GM10847 (cell line): ENCODE results near the gene FAM83C.

Experiments
- POLR2A ChIP-seq: IDR thresholded peaks from 2 replicates; pipeline ENCODE4 v1.6.1; 2011; ENCODE audit not compliant: insufficient read length; ENCODE audit errors: extremely low read depth

The FAM83C gene

DNA sequence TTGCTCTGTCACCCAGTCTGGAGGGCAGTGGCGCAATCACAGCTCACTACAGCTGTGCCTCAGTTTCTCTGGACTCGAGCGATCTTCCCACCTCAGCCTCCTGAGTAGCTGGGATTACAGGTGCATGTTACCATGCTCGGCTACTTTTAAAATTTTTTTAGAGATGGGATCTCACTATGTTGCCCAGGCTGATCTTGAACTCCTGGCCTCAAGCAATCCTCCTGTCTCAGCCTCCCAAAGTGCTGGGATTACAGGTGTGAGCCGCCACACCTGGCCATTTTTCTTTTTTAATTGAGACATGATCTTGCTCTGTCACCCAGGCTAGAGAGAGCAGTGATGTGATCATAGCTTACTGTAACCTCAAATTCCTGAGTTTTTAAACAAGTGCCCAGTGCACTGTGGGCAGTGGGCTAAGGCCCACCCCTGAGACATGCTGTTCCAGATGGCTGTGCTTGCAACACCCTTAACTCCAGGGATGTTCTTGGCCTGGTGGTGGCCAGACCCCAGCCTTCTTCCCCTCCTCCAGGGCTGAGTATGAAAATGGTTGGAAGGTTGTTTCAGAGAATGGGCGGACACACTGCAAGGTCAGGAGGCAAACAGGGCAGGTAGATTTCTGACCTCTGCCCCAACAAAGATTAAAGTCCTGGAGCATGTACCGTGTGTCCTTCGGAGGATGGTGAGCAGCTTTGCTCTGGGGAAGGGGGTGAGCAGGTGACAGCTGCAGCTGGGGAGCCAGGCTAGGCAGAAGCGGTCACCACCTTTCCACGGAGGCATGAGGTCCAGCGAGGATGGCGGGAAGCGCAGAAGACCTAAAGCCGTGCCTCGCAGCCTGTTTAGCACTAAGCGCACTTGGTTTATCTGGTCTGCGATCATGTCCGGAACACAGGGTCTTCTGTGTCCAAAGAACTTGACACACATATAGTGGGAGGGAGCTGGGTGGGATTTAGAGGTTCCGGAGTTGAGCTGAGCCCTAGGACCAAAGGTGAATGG lies 1.4 kb upstream of the FAM83C start:
- TF ChIP-seq POLR2A = no peak

DNA sequence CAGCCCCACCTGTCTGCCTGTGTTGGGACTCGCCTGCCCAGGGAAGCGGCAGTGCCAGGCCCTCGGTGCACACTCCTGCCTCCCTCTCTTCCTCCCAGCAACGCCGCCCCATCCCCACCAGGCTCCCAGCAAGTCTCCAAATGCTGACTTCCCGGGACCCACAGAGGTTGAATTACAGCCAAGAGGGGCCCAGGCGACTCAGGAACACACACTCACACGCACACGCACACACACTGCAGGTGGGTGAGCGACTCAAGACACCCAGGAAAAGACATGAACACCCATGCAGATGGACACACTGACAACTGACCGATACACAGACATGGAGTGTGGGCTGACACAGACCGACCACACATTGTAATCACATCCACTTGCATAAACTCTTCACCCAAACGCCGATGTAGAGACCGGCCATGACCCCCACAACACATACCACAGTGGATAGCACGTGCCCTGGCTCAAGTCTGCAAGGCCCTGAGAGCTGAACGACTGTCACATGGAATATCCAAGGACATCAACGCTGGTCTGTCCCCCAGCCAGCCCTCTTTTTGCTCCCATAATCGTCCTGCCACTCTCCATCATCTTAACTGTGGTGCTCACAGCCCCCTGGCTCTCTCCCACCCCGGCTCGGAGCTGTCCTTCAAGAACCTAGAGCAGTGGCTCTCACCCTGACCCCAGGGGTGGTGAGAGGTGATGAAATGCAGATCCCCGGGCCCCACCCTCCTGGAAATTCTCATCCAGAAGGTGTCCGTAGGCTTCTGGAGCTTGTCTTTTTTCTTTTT lies 470 bp upstream of the FAM83C start:
- no peak for TF ChIP-seq POLR2A

DNA sequence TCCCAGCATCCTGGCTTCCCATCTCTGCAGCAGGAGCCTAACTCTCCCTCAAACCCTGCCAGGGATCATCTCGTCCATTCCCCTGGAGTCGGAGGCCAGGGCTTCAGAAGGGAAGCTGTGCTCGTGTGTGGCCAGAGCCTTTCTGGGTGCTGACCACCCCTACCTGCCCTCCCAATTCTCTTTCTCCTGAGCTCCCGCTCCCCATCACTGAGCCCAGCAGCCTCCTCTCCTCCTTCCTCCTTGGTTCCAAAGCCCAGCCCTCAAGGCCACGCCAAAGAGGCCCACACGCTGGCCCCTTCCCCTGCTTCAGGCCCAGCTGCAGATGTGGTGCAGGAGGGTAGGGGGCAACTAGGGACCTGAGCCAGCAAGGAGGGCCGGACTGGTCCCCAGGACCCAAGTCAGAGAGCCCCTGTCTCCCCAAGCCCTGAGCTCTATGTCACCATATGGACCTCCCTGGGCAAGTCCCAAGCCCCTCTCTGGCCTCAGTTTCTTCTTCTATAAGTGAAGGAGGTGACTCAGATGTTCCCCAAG lies 1.3 kb downstream of the FAM83C start:
- TF ChIP-seq POLR2A = no peak

DNA sequence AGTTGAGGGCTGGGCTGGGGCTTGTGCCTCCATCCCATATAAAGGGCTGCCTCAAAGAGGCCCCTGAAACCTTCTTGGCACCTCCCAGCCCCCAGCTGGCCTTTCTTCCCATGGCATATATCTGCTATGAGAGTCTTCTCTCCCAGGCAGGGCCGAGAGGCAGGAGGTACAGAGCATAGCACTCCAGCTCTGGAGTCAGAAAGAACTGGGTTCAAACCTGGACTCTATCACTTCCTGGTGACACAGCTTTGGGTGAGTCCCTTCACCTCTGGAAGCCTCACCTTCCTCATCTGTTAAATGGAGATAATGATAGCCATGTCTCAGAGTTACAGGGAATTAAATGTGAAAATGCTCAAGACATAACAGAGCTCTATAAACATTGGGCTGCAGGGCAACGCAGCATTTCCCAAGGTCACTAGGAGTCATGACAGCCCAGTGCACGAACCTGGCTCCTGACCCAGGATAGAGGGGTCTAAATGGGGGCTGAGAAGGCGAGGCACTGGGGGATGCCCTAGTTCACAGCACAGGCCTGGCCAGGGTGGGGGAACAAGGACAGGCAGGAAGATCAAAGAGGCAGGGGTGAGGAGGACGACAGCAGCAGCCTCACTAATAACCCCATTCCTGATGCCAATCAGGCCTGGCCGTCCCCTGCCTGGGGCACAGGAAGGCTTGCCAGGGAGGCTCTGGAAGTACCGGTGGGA lies 1.9 kb downstream of the FAM83C start:
- no peak for TF ChIP-seq POLR2A

DNA sequence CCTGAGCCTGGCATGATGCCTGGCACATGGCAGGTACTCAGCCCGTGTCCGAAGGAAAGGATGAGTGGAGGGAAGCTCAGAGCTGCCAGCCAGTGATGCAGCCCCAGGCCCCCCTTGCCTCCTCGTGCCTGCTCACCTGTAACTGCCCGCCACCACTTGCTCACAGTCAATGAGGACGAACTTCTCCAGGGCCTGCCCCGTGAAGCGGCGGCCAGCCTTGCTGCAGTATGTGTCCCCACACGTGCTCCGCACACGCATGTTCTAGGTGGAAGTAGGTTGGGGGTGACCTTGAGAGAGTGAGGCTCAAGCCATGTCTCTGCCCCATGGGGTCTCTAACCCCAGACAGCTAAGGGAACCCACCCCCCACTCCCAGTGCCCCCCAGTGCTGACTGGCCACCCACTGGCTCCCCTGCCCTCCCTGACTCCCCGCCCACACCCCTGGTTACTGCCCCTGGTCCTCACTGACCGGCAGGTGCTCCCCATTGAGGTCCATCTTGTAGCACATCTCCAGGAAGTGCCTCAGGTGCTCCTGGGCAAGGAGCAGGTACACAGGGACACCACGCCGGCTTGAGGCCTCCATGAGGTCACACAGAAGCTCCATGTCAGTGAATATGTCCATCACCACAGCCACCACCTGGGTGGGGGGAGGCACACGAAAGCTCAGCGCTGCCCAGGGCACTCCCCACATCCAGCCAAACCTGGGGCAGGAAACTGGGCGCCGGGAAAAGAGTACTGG lies 3.7 kb downstream of the FAM83C start:
- no peak for TF ChIP-seq POLR2A

DNA sequence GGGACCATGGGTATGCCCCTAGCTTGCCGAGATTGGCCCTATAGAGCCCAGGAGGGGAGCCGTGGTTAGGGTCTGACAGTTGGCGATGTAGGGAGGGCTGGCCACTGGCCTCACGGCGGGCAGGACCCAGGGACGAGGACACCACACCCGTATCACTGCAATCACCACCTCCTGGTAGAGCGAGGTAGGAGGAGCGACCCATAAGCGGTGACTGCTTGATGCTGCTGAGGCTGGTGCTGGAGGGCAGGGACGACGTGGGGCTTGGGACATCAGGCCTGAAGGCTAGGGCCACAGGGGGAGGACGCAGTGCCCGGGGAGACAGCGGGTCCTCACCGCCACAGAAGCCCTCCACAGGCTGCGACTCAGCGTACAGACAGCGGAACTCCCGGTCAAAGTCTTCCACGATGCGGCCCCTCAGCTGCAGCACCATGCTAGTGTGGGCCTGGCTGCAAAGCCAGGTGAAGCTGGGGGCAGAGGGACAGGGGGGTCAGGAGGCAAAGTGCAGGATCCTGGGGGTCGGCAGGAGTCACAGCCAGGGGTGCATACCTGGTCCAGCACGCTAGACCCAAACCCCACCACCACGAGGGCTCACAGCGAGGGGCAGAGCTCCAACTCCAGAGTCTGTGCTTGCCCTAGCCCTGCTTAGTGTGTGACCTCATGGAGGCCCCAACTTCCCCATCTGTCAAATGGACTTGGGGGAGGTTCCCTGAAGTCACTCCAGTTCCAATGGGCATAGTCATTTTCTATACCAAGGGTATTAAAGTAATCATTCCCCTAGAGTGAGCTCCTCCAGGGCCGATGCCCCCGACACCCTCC lies 4.5 kb downstream of the FAM83C start:
- TF ChIP-seq POLR2A = no peak

DNA sequence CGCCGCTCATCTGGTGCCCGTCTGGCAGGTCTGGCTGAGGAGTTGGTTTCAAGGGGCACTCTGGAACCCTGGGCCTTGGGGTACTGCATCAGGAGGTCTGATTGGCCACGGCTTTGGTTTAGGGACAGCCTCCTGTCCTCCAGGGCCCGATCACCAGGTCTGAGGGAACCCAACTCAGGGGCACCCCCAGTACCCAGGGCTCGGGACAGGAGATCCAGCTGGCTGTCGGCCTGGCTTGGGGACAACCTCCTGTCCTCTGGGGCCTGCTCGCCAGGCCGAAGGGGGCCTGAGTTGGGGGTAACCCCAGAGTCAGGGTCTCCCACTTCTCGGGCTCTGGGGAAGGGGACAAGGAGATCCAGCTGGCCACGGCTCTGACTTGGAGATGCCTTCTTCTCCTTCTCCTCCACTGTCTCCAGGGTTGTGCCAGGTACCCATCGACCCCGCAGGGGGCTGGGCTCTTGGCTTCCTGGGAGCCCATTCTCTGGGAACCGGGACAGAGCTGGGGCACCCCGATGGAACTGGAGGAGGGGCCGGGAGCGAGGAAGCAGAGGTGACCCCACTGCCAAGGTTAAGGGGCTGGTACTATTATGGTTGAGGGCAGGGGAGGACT lies 5.2 kb downstream of the FAM83C start:
- TF ChIP-seq POLR2A = no peak

DNA sequence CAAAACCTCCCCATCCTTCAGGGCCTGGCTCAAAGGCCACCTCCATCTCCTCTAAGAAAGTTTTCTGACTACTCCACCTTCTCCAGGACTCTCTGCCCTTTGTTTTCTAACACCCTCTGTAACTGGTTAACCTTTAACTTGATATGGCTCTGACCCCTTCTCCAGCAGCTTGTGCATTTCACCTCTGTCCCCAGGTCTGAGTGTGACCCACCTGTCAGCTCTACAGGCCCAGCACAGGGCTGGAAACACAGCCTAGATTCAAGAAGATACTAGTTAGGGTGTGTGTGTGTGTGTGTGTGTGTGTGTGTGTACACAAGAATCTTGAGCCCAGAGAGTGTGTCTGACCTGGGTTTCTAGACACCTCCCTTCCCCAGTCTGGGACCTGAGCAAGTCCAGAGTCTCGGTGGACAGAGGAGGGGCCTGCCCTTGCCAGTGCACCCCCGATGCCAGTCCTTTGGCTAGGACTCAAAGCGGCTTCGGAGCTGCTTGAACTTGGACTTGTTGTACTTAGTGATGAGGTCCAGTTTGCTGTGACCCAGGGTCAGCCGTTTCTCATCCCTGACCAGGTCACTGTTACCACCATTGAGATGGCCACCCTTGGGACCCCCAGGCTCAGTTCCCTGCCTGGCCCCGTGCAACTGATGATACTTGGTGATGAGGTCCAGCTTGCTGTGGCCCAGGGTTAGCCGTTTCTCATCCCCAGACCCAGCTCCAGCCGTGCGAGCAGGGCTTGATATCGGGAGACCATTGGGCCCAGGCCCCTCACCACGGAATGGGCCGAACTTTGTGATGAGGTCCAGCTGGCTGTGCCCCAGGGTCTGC lies 5.9 kb downstream of the FAM83C start:
- TF ChIP-seq POLR2A = no peak

DNA sequence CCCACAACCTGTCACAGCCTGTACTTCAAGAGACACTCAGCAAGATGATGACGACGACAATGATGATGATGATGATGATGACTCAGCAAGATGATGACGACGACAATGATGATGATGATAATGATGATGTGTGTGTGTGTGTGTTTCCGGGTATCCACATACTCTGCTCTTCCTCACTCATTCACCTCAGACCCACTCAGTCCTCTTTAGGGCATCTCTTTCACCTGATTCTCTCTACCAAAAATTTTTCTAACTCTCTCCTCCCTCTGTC lies 6.5 kb downstream of the FAM83C start:
- TF ChIP-seq POLR2A = no peak

DNA sequence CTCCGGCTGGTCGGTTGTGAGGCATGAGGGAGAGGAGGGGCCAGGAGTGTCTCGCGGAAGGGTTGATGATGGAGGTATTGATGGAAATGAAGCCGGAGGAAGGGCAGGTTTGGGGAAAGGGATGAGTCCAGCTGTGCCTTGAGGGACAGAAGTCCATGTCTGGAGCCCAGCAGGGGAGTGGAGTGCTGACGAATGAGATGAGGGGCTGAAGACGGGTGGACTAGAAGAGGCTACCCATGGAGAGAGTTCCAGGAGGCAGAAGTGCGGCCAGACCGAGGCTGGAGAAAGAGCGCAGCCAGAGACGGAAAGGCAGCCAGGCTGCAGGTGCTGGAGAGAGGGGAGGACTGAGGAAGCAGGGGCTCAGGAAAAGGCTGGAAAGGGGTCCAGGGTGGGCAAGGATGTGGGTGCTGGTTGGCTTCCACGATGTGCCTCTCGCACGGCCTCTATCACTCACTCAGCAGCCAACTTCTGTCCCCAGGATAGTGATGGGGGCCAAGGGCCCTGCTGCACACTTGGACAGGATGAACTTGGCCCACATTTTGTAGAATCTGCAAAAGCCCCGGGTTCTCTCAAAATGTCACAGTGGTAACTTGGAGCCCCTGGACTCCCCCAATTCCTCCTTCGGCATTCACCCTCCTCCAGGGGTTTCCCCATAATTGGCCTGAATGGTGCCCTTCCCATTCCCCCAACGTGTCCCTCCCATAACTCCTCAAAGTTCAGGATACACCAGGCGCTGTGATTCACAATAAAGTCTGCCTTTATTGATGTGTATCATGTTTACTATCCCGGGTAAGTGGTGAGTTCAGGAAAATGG lies 7.0 kb downstream of the FAM83C start:
- no peak for TF ChIP-seq POLR2A

DNA sequence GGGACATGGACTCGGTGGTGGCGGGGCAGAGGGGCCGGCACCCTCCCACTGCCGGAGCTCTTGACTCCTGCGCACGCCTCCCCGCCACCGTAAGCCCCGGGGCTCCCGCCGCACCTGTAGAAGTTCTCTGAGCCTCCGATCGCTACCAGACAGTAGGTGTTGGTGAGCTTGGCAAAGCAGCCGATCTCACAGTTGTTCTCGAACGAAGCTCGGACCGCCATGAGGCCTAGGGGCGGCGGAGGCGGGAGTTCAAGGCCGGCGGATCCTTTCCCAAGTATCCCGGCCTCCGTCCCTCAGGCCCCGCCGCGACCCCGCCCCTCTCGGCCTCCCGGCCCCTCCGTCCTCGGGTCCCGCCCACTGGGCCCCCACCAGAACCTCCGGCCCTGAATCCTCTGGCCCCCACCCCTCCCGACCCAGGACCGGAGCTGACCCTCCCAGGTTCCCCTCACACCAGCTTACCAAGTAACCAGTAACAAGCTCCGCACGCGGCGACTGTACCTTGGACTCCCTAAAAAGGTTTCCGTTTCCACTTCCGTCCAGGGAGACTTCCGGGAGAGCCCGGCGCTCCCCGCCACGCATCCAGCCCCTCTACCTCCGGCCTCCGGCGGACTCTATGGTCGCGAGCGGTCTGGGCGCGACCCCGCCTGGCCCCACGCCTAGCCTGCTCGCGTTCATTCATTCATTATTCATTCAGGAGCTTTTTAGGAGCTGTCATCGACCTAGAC lies 7.8 kb downstream of the FAM83C start, which contains the start of gene EIF6:
Gene EIF6 (minus strand): TSS at position 506 of the 725 bp plus-strand sequence. CDS start 285 bp downstream, at position 221.
- peak; percentile 76 for TF ChIP-seq POLR2A
